GM12801 (cell line): ENCODE results near the gene IGSF8.

Source experiments
- TF ChIP-seq, protein P1 (sequence below): IDR thresholded peaks from one replicate; pipeline ENCODE4 v1.5.1; 2011; ENCODE audit warnings: control low read depth; ENCODE audit not compliant: insufficient read length; ENCODE audit errors: extremely low read depth

IGSF8 gene

DNA sequence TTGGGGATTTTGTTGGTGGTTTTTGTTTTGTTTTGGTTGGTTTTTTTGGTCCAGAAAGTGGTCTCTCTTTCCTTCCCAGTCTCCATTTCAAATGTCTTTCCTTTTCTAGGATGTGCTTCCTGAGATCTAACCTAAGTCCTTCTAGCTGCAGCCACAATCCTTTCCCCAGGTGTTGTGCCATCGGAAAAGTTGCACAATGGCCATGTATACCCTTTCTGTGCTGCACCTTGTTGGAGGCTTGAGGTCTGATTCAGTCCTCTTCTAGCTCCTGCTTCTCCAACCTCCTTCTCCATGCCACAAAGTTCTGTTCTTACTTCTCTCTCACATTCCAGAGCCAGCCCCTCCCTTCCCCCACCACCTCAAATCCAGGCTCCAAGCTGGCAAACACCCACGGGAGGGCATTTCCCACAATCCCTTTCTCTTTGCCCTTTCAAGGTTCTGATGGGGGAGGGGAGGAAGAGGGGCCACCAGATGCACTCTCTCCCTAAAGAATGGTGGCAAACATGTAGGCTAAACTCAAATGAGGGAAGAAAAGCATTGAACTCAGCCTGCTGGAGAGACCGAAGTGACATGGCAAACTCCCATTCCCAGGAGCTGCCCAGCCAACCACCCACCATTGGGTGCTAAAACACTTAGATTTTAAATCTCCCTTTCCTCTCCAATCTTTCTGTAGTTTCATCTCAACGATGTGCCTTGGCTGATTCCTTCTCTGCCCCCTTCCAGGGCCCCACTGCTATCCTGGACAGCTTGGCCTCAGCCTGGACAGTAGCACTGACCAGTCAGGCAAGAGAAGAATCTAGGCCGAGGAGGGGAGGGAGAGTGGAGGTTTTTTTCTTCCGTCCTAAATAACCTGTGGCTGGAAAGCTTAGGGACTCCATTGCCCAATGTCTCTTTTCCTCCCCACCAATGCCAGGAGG lies 31.3 kb downstream of the IGSF8 start:
- TF ChIP-seq, protein P1, sequence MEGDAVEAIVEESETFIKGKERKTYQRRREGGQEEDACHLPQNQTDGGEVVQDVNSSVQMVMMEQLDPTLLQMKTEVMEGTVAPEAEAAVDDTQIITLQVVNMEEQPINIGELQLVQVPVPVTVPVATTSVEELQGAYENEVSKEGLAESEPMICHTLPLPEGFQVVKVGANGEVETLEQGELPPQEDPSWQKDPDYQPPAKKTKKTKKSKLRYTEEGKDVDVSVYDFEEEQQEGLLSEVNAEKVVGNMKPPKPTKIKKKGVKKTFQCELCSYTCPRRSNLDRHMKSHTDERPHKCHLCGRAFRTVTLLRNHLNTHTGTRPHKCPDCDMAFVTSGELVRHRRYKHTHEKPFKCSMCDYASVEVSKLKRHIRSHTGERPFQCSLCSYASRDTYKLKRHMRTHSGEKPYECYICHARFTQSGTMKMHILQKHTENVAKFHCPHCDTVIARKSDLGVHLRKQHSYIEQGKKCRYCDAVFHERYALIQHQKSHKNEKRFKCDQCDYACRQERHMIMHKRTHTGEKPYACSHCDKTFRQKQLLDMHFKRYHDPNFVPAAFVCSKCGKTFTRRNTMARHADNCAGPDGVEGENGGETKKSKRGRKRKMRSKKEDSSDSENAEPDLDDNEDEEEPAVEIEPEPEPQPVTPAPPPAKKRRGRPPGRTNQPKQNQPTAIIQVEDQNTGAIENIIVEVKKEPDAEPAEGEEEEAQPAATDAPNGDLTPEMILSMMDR = no peak

DNA sequence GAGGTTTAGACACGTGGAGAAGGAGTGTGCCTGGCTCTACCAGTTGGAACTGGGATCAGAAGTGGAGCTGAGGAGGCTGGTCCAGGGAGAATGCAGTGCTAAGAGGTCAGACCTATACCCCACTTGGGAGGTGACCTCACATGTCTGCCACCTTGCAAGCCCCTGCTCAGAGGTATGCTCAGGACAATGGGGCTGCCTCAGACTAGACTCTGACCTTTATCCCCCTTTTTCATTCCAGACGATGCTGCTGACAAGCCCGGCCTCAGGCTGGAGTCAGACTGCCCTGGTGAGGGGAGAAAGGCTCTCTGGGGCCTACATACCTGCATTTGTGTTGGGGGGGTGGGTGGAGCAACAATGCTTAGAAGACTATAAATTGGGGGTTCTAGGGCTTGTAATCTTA lies 33.7 kb downstream of the IGSF8 start:
- TF ChIP-seq, protein P1 = no peak

DNA sequence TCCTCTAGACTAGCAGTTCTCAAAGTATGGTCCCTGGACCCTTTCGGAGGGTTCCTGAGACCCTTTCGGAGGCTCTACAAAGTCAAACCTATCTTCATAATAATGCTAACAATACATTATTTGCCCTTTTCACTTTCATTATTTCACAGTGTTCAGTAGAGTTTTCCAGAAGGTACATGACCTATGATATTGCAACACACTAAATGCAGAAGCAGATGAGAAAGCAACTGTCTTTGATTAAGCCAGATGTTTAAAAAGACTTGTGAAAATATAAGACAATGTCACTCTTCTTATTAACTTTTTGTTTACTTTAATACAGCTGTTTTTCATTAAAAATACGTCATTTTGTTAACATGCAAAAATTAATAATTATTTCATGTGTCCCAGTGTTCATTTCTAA lies 34.3 kb downstream of the IGSF8 start:
- TF ChIP-seq, protein P1 = no peak

DNA sequence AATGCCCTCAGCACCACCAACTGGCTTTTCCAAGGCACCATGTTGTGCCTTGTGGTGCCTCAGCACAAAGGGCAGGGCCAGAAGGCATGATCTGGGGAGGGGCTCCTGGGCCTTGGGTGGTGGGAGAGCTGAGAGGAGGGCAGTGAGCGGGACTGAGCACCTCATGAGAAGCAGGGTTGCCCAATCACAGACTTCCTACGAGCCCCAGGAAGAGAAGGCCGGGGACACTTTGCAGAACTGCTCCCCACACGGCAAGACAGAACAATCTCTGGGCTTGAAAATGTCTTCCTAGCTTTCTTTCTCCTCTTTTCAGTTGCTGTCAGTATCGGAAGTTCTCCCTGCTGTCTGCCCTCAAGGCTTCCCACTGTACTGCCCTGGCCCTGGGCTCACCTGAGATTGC lies 35.2 kb downstream of the IGSF8 start:
- TF ChIP-seq, protein P1 = no peak

DNA sequence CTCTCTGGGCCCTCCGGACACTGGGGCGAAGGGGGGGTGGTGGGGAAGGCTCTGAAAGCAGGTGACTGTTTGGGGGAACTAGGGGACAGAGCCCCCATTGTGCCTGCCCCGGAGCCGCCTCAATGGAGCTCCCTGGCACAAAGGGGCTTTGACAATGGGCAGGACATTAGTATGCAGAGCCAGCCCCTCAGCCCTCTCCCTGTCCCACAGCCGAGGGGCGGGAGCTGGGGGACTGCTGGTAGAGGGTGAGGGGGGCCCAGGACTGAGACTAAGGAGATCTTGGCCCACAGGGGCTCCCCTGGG lies 36.2 kb downstream of the IGSF8 start:
- TF ChIP-seq, protein P1 = no peak

DNA sequence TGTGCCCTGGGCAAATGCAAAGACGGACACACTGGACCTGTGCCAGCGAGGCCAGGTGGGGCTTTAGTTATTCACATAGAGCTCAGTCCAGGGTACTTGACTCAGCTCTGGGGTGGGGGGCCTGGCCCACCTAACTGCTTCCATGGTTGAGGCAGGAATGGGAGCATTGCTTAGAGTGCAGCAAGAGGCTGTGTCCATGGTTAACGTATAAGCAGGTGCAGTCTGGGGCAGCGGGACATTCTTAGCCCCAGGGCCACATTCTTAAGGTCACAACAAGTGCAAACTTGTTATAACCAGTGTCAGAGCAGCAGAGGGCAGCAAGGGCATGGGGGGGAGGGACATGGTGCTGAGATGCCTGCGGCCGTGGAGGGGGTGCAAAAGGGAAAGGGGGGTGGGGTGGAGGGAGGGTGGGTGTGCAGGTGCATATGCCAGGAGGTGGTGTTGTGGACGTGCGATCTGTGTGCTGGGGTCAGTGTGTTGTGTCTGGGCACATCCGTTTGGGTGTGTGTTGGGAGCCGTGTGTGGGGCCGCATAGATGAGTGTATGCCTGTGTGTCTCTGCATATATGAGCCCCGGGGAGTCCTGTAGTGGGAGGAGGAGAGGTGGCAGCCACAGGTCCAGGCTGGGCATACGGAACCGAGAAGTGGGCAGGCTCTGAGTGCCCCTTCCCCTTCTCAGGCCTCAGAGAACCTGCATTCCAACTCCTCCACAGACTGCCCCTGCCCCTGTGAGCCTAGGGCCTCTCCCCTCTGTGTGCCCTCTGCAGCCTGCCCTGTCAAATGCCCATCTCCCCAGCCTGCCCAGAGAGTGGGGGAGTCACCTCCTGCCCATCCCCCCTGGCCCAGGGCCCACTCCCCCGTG lies 36.8 kb downstream of the IGSF8 start:
- TF ChIP-seq, protein P1 = no peak

DNA sequence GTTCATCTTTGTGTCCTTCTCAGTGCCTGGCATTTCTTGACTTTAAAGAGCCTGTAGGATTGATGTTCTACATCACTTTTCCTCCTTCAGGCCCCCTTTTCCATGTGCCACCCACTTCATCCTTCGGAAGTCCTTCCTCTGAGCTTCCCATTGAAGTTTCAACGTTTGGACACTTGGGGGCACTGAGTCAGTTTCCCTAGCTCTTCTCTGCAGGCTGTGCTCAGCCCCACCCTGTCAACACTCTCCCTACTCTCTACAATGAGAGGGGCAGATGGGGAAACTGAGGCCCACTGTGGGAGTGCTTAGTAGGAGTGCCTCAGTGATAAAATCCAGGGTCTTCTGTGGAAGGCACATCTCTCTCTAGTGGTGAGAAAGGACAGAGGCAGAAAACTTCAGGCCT lies 40.3 kb downstream of the IGSF8 start:
- TF ChIP-seq, protein P1 = no peak
